Fibroblast of skin of abdomen (primary cell): ENCODE measurements around the gene DPH7.
"Not testable (repeated sequence)": the region's sequence is repeated elsewhere in the genome, so short reads cannot be mapped to it uniquely, and the experiment has no call there.

Source experiments
- DNase-seq: peaks from one replicate; pipeline ENCODE4 v3.0.0-alpha.2; 2013

The DPH7 gene

GRCh38 chr9:137580209-137580953, 1.7 kb upstream of the DPH7 start:
- no peak for DNase-seq

DNA sequence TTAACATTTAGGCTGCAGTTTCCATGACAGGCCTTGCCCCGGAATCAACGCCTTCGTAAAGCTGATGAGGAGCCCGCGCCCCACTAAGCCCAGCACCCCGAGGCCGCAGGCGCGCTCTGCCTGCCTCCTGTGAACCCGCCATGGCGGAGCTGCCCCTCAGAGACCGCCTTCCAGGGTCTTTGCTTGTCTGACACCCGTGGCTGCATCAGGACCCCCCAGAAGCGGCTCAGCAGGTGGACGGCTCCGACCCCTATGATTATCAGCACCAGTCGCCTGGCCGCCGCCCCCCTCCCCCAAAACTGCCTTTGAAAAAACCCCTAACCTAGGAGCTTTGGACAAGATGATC, 507 bp upstream of the DPH7 start:
- DNase-seq, result no peak

DNA sequence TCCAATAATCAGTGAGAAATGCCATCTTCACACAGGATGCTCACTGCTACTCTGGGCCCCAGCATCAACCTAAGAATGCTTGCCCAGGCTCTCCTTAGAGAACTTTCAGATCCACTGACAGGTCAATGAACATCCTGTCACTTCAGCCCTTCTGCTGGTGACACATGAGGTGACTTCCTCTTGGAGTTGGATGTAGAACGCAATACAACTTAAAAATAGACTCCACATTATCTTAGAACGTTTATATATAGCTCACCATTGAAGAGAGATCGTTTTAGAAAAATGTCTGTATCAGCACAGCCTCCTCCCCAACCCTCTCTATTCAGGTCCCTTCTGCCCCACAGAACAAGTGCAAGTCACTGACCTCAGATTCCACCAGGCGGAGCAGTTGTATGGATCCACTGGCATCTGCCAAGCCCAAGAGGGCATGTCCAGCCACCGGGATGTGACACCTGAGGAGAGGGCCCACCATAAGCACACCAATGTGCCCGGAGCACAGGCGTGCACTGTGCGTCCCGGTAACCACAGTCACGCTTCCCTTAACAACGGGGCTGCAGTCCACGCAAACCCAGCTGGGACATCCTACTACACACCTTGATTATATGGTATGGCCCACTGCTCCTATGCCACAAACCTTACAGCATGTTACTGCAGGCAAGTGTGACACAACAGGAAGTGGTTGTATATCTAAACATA, 2.9 kb downstream of the DPH7 start:
- DNase-seq, result no peak

- DNase-seq, result no peak
These were observed 3.4 kb downstream of the DPH7 start for GRCh38 chr9:137575364-137575715.

DNA sequence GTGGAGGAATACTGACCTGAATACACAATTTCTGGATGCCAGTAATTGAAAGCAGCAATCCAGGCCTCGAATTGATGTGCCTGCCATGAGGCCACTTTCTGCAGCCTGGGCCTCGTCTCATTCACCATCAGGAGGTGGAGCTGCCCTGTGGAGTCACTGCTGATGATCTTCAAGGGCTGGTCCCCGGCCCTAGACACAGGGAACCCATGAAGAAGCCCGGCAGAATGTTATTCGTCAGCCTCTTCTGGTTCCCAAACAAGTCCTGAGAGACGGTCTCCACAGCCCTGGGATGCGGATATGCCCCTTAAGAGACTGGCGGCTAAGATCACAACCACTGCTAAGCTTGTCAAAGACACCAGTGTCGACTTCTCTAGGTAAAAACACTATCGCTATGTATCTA, 4.5 kb downstream of the DPH7 start:
- no peak for DNase-seq

DNA sequence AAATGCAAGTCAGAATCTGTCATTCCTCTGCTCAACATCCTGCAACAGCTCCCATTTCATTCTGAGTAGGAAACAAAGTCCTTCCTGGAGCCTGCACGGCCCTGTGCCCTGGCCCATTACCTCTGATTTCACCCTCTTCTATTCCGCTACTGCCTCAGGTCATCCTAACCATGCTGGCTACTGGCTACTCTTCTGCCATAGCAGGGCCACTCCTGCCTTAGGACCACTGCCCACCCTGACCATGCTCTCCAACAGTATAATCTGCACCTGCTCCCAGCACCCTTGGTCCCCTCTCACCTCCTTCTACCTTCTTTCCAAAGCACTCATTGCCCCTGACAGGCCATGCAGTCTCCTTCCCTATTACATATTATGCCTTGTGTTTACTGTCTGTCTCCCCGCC, 8.2 kb downstream of the DPH7 start:
- DNase-seq, result no peak

DNA sequence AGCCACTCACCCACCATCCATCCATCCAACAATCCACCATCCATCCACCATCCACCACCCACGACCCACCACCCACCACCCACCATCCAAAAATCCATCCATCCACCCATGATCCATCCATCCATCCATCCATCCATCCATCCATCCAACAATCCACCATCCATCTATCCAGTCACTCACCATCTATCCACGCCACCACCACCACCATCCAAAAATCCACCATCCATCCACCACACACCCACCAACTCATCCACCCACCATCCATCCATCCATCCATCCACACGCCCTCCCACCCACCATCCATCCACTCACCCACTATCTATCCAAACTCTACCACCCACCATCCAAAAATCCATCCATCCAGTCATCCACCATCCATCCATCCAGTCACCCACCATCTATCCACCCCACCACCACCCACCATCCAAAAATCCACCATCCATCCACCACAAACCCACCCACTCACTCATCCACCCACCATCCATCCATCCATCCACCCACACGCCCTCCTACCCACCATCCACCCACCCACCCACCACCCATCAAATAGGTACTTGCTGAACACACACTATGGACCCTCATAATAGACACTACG, 9.0 kb downstream of the DPH7 start:
- DNase-seq, result no peak

- DNase-seq, result not testable (repeated sequence)
These were observed 10.3 kb downstream of the DPH7 start for GRCh38 chr9:137568445-137568844.

- no peak for DNase-seq
These were observed 13.8 kb downstream of the DPH7 start for GRCh38 chr9:137564817-137565411.

- no peak for DNase-seq
These were observed 14.6 kb downstream of the DPH7 start for GRCh38 chr9:137564134-137564533.

DNA sequence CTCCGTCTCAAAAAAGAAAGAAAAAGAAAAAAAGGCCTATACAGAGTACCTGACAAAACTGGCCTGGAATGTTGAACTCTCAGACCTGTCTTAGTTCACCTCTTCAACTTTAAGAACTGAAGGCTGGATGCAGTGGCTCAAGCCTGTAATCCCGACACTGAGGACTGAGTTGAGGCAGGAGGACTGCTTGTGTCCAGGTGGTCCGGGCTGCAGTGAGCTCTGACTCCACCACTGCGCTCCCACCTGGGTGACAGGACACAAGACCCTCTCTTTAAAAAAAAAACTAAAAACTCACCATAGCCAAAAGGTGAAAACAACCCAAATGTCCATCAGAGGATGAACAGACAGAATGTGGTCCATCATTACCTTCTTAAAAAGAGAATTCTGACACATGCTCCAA, 20.6 kb downstream of the DPH7 start:
- DNase-seq, result no peak

GRCh38 chr9:137556069-137556838, 22.5 kb downstream of the DPH7 start:
- DNase-seq, result no peak

DNA sequence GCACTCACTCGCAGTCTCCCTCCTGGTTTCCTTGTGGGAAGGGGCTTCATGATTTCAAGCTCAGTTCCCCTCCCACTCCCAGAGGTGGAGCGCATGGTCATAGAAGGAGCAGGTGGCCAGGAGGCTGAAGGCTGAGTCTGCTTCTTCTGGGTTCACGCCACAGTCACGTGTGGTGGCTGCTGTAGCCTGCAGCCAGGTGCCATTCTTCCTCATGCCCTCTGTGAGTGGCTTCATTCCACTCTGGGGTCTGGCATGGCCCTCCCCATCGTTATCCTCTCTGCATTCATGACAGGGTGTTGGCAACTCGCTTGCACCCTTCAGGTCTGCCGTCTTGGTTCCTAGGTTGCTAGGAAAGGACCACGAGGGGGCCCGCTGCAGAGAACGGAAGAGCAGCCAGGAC, 23.5 kb downstream of the DPH7 start:
- no peak for DNase-seq

DNA sequence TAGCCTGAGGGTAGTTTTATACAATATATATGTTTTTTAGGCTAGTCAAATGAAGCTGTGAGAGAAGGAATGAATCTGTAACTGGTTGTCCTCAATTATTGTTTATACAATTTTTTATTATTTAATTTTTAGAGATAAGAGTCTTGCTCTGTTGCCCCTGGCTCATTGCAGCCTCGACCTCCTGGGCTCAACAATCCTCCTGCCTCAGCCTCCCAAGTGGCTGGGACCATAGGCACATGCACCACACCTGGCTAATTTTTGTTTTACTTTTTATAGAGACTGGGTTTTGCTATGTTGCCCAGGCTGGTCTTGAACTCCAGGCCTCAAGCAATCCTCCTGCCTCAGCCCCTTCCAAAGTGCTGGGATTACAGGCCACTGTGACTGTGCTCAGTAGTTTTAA, 24.4 kb downstream of the DPH7 start:
- DNase-seq, result no peak

GRCh38 chr9:137553654-137554053, 25.1 kb downstream of the DPH7 start:
- not testable (repeated sequence) for DNase-seq

GRCh38 chr9:137552022-137552768, 26.5 kb downstream of the DPH7 start:
- DNase-seq, result no peak

DNA sequence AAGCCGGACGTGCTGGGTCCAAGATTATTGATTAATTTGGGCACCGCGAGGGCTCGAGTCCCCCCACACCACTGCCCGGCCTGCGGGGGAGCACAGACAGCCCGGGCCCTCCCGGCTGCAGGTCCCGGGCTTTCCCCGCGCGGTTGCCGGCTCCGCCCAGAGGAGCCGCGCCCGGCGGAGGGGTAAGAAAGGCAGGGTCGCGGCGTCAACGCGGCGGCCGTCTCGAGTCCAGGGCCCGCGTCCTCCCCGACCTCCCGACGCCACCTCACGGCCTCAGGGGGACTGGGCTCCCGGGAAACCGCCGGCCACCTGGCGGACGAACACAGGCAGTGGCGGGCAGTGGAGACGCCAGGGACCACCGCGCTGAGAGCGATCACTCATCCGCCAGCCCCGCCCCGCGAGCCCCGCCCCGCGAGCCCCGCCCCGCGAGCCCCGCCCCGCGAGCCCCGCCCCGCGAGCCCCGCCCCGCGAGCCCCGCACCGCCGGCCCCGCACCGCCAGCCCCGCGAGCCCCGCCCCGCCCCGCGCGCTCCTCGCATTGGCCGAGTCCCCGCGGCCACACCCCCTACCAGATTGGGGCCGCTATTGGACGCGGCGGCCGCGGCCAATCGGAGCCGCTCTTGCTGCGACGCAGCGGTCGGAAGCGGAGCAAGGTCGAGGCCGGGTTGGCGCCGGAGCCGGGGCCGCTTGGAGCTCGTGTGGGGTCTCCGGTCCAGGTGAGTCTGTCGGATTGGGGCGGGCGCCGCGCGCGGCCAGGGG, 27.3 kb downstream of the DPH7 start, which contains the start of gene MRPL41:
MRPL41 (plus strand) TSS at position 616 of the 758 bp plus-strand sequence. CDS start 203 bp downstream, outside the sequence.
- peak; percentile 87 for DNase-seq

DNA sequence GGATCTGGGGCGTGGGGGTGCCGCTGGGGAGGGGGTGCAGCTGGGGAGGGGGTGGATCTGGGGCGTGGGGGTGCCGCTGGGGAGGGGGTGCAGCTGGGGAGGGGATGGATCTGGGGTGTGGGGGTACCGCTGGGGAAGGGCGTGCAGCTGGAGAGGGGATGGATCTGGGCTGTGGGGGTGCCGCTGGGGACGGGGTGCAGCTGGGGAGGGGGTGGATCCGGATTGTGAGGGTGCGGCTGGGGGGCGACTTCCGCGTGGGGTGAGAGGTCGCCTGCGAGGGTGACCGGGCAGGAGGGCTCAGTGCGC, 27.8 kb downstream of the DPH7 start:
- DNase-seq, result not testable (repeated sequence)

- peak; percentile 48 for DNase-seq
These were observed 28.5 kb downstream of the DPH7 start, which contains the start of gene PNPLA7 for GRCh38 chr9:137550231-137550621. Gene PNPLA7 (minus strand): TSS chr9:137550402. CDS start chr9:137550197, 205 bp downstream.

DNA sequence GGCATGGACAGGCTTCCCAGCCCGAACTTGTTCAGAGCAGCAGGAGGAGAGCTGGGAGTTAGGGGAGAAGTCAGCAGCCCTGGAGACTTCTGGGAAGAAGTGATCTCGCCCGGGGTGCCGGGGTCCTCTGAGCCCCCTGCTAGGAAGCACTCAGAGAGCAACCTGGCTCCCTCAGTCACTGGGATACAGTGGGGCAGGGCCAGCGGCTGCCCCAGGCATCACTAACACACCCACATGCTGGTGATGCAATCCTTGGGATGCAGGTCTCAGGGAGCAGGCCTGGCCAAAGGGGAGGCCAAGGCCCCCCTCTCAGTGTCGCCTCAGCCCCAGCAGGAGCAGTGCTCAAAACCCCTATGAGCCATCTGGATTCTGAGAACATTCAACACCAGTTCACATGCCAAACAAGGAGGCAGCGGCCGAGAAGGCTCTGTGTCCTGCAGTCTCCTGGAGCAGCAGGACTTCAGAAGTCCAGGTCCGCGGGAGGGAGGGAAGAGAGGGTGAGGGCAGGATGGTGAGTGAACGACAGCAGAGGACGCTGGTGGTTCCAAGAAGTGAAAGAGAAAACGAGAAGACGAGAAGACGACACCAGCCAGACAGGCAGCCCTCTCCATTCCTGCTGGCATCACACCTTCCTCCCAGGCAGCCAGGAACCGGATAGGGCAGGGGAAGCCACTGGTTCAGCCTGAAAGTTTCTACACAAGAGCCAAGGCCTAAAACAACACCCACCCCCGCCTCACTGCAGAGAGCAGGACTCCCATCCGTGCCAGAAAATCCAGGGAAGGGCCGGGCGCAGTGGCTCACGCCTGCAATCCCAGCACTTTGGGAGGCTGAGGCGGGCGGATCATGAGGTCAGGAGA, 30.8 kb downstream of the DPH7 start:
- no peak for DNase-seq
